Right atrium auricular region (tissue), 2 donors: ENCODE data around the gene KRTAP3-3. TPM values are rescaled to one million over a fixed set of nuclear protein-coding genes. Genes with fewer than 3 reads are reported as not detected.

Experiments used
- DNase-seq: peaks from one replicate; pipeline ENCODE4 v3.0.0-alpha.2; 2019; ENCODE audit warnings: low spot score
- H3K27ac ChIP-seq, 2 donors: fragments of 200-600 bp; sonication (generic); 1 replicate in 1 of 2; 2 replicates in 1 of 2; pipeline ENCODE4 v1.5.1; 2016 to 2019
- H3K27me3 ChIP-seq, 2 donors: fragments of 200-600 bp; sonication (generic); one replicate each; pipeline versions ENCODE4 v1.5.1 to v1.6.0; 2017 to 2019
- H3K36me3 ChIP-seq: fragments of 200-600 bp; sonication (generic); one replicate; pipeline ENCODE4 v1.5.1; 2016
- H3K4me1 ChIP-seq, 2 donors: fragments of 200-600 bp; sonication (generic); one replicate each; pipeline versions ENCODE4 v1.5.1 to v1.6.0; 2017 to 2019
- H3K4me3 ChIP-seq, 2 donors: fragments of 200-600 bp; sonication (generic); 1 replicate in 1 of 2; 2 replicates in 1 of 2; pipeline ENCODE4 v1.5.1; 2017 to 2019; ENCODE audit warnings: mild to moderate bottlenecking in 1 of 2, moderate library complexity in 1 of 2
- H3K9me3 ChIP-seq, 2 donors: fragments of 200-600 bp; sonication (generic); one replicate each; pipeline ENCODE4 v1.5.1; 2019
- CTCF ChIP-seq, 2 donors: fragments of 200-600 bp; sonication (generic); IDR thresholded peaks; one replicate each; pipeline ENCODE4 v1.5.1; 2019; ENCODE audit warnings: antibody characterized with exemption in 2 of 2
- total RNA-seq, 2 donors: library from RNA; depleted of rRNA; stranded (reverse); fragments of >200 nt; gene quantifications; one replicate each; pipeline ENCODE4 v1.1.0, GENCODE V29; 2016

The KRTAP3-3 gene
- total RNA-seq, 2 donors from 2014 or later: not detected

- DNase-seq: no peak
- no peaks in the 10 kb centered on the region for H3K36me3 ChIP-seq
- H3K27ac ChIP-seq: no peak overlapping the region
- no peak for TF ChIP-seq CTCF (IDR thresholded peaks at IDR 0.05)
- H3K27me3 ChIP-seq: no peaks in the 10 kb centered on the region
- no peaks in the 10 kb centered on the region for H3K9me3 ChIP-seq
- no peak overlapping the region for H3K4me3 ChIP-seq
- H3K4me1 ChIP-seq: no peaks in the 10 kb centered on the region
These were observed 13.8 kb downstream of the KRTAP3-3 start for GRCh38 chr17:40980117-40980516.

- Histone ChIP-seq H3K27me3 (no peaks in the 10 kb centered on the region), H3K4me1 (no peaks in the 10 kb centered on the region), H3K27ac (no peak overlapping the region), H3K4me3 (no peak overlapping the region), H3K9me3 (no peaks in the 10 kb centered on the region), H3K36me3 (no peaks in the 10 kb centered on the region)
- no peak for DNase-seq
- no peak for TF ChIP-seq CTCF (IDR thresholded peaks at IDR 0.05)
These were observed 15.3 kb downstream of the KRTAP3-3 start for GRCh38 chr17:40978575-40979151.

- Histone ChIP-seq H3K4me1 (no peaks in the 10 kb centered on the region), H3K9me3 (no peaks in the 10 kb centered on the region), H3K27me3 (no peaks in the 10 kb centered on the region), H3K4me3 (no peak overlapping the region), H3K36me3 (no peaks in the 10 kb centered on the region), H3K27ac (no peak overlapping the region)
- DNase-seq: no peak
- TF ChIP-seq CTCF (IDR thresholded peaks at IDR 0.05): no peak
These were observed 18.4 kb downstream of the KRTAP3-3 start for GRCh38 chr17:40975516-40975915.

GRCh38 chr17:40974366-40974765 lies 19.6 kb downstream of the KRTAP3-3 start:
- no peak for DNase-seq
- no peaks in the 10 kb centered on the region for H3K27me3 ChIP-seq

GRCh38 chr17:40967582-40967981 lies 26.4 kb downstream of the KRTAP3-3 start:
- Histone ChIP-seq H3K9me3 (peaks cover 0 to 3% of the 10 kb centered on the region in 2 donors), H3K27me3 (no peaks in the 10 kb centered on the region), H3K4me3 (no peak overlapping the region), H3K36me3 (no peaks in the 10 kb centered on the region), H3K27ac (no peak overlapping the region), H3K4me1 (no peaks in the 10 kb centered on the region)
- no peak for TF ChIP-seq CTCF (IDR thresholded peaks at IDR 0.05)
- no peak for DNase-seq

More at GRCh38 chr17:40974366-40974765, 19.6 kb downstream of the KRTAP3-3 start:
- H3K4me1 ChIP-seq: no peaks in the 10 kb centered on the region
- no peaks in the 10 kb centered on the region for H3K36me3 ChIP-seq
- no peak overlapping the region for H3K4me3 ChIP-seq
- H3K9me3 ChIP-seq: no peaks in the 10 kb centered on the region
- no peak overlapping the region for H3K27ac ChIP-seq
- TF ChIP-seq CTCF (IDR thresholded peaks at IDR 0.05): no peak

GRCh38 chr17:40966848-40967247 lies 27.1 kb downstream of the KRTAP3-3 start, which contains the start of gene KRT39:
Gene KRT39, minus strand, starts transcription at chr17:40966948. Its CDS starts 92 bp downstream, at chr17:40966856.
- no peak for TF ChIP-seq CTCF (IDR thresholded peaks at IDR 0.05)
- Histone ChIP-seq H3K27ac (no peak within 1 kb of the TSS), H3K4me1 (no peaks in the 10 kb centered on the region), H3K4me3 (no peak within 1 kb of the TSS), H3K36me3 (no peaks in the 10 kb centered on the region), H3K9me3 (peaks cover 0 to 3% of the 10 kb centered on the region in 2 donors), H3K27me3 (no peaks in the 10 kb centered on the region)
- DNase-seq: no peak
